HG02623 (cell line): ENCODE measurements around the gene SHANK1.

ENCODE experiments used
- ATAC-seq: cut with Tn5 transposase; IDR thresholded peaks from one replicate; pipeline ENCODE4 v1.9.1; 2021; ENCODE audit warnings: moderate library complexity; ENCODE audit not compliant: unreplicated experiment

The SHANK1 gene

DNA sequence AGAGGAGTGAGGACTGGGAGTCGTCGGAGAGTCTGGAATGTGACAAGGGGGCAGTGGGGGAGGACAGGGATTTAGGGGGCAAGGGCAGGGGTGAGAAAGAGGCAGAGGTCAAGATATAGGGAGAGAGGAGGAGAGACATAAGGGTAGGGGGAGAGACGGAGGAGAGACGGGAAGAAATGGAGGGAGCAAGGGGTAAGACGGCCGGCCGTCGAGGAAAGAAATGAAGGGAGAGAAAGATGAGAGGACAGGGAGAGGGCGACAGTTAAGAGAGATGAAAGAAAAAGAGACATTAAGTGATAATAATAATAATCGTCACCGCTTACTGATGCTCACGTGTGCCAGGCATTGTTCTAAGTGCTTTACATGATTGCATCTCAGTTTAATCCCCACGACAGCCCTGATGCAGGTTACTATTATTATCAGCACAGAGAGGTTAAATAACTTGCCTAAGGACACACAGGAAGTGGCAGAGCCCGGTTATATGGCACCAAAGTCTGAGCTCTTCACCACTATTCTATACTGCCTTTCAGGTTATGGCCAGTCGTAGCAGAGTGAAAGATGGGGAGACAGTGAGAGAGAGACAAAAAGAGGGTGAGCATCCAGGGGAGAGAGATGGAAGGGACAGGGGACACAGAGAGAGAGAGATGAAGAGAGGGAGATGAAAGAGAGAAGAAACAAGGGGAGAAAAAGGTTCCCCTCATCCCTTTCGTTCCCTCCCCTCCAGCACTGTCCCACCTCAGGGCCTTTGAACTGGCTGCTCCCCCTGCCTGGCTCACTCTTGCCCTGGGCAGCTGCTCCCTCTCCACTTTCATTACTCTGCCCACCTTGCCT, 56.7 kb downstream of the SHANK1 start:
- ATAC-seq = no peak

DNA sequence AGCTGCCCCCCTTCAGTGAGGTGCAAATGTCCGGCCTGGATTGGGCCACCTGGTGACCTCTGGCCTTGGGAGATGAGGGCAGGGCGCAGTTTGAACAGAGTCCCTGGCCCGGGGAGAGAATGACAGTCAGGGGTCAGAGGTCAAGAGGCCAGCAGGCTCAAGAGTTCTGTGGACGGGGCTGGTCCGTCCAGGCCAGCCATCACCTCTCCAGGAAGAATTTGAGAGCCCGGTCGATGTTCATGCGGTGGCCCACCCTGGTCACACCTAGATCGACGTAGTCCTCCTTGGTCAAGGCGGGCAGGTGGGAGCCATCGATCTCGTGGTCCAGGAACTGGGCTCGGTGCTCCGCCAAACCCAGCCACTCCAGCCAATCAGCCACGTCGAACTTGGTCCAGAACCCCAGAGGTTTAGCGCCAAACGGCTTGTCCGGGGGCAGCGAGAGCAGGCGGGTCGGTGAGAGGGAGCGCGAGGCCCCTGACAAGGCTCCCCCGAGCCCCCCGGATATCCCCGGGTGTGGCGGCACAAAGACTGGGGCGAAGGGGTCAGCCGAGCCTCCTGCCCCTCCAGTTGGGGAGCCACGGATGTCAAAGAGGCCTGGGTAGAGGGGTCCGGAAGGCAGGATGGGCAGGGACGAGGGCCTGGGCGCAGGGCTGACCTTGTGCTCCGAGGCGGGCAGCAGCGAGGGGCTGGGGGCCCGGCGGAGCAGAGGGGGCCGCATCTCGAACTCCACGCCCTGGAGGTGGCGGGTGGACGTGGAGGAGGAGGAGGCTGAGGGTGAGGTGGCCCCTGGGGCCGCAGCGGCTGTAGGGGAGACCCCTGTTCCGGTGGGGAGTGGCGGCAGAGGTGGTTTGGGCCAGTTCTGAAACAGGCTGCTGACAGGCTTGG, 57.6 kb downstream of the SHANK1 start:
- ATAC-seq = no peak

DNA sequence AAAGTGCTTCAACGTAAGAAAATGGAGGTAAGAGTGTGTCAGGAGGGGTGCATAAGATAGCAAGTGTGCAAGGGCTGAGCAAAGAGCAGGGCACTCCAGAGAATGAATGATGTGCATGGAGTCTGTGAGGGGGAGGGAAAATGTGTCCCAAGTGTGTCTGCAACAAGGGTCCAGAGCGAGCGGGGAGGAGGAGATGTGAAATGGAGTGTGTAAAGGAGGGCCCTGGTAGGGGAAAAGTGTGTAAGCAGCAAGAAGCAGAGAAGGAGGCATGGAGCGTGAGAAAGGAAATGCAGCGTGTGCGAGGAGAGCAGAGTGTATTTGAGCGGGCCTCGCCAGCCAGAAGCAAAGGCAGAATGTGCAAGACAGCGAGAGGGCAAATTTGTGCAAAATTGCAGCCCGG, 58.6 kb downstream of the SHANK1 start:
- no peak for ATAC-seq

DNA sequence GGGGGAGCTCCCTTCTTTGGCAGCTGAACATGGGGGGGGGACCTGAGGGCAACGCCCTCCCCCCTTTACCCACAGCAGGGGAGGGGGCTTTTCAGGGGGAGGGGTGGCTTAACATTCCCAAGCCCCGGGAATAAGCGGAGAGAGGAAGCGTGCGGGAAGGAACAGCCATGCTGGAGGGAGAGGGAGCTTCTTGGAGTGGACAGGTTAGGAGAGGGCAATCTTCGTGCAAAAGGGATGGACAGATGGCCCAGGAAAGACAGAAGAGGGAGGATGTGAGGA, 59.6 kb downstream of the SHANK1 start:
- ATAC-seq = no peak

DNA sequence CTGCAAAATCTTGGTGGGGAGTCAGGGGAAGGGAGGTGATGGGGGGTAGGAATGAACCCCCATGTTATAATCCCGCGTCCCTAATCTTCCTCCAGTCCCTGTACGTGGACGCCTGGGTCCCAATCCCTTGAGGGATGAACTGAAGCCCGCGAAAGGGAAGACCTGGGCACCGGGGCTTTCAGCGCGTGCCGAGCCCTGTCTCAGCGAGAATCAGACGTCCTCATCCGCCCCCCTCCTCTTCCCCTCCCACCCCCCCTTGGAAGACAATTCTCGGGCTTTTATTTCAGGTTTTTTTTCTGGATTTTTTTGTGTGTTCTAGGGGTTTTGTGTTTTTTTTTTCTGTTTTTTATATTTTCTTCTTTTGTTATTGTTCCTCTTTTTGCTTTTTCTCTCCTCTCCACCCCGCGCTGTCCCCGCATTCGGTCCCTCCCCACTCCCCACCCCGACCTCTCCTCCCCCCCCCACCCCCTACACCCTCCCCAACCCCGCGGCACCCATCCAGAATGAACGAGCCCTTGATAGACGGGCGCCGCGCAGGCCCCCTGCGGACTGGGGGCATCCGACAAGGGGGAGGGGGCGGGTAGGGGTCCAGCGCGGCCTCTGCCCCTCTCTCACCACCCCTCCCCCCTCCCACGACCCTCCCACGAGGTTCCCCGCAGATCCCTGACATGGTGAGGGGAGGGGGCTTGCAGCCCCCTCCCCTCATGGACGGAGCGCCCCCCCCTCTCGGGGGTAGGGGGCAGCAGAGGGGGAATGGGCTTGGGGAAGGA, 60.1 kb downstream of the SHANK1 start:
- no peak for ATAC-seq

DNA sequence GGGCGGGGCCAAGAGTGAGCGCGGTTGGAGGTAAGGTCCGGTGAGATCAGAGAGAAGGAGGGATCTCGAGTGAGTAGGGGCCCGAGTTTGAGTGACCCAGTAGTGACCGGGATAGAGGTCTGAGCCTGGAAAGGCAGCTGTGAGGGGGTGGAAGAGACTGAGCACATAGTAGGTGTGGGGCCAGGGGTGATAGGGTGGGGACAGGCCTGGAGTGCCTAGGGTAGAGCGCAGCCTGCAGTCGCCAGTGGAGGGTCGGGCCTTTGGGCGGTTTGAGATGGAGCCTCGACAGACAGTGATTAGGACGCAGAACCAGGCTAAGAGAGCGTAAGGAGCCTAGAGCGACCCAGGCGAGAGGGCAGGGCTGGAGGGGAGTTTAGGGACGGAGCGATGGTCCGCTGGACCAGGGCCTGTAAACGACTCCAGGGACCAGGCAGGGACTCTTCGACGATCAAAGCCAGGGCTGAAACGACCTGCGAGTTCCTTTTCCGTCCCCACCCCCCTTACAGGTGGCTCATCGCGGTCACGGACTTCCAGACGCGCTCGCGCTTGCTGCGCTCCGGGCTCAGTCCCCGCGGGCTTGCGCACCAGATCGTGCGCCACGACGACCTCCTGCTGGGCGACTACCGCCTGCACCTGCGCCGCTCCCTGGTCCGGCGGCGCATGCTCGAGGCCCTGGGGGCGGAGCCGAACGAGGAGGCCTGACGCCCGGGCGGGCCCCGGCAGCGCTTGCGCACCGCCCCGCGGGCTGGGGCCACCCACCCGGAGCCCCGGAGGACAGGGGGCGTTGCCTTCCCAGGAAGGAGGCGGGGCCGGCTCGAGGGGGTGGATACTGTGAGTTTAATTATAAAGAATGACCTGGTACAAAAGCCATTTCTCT, 60.9 kb downstream of the SHANK1 start:
- ATAC-seq = no peak

DNA sequence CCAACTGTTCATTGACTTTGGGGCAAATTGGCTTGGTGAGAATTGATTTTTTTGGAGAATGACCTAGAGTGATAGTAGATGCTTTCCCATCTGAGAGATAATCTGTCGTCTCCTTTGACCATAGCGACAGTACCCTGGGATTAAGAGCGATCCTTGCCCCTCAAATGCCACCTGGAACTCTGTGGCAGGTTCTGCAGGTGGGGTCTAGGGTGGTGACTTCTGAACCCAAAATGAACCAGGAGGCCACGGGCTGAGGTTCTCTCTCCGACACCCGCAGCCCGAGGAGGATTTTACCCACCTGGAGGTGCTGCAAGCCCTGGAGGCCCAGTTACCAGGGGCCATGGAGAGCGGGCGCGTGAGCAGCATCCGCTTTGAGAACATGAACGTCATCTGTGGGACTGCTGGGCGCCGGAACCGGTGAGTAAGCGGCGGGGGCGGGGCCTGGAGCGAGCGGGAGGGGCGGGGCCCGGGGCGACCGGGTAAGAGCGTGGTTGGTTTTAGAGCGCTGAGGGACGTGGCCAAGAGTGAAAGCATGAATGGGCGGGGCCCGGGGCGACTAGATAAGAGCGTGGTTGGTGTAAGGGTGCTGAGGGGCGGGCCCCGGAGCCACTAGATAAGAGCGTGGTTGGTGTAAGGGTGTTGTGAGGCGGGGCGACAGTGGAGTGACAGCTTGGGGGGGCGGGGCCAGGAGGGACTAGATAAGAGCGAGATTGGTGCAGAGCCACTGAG, 61.7 kb downstream of the SHANK1 start:
- no peak for ATAC-seq

DNA sequence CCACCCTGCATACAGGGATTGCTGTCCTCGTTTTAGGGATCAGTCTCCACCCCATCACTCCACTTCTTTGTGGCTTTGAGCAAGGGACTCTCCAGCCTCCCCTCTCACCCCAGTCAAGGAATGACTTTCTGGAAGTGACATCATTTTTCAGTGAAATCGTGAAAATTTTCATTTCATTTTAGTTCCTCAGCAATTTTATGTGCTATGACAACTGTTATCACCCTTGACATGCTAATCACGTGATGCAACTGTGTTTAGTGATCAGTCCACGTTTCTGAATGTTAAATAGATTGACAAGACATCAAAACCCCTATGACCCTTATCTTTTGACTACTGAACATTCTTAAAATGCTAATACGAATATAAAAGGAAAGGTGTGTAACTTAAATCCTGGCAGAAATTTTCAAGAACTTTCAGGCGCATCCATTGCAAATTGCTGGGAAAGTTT, 62.4 kb downstream of the SHANK1 start:
- no peak for ATAC-seq

DNA sequence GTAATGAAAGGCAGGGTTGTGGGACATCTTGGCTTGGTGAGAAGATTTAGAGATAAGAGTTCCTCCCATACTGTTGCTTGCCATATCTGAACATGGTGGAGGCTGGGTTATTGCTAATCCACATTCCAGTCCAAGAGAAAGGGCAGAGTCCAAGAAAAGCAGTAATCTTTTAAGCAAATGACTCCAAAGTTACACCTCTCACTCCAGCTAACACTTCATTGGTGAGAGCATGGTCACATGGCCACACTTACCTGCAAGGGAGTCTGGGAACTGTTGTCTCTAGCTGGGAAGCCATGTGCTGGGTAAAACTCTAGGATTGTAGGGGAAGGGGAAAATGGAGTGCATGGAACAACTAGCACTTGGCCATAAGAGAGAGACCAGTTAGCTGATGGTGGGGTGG, 64.7 kb downstream of the SHANK1 start:
- no peak for ATAC-seq

DNA sequence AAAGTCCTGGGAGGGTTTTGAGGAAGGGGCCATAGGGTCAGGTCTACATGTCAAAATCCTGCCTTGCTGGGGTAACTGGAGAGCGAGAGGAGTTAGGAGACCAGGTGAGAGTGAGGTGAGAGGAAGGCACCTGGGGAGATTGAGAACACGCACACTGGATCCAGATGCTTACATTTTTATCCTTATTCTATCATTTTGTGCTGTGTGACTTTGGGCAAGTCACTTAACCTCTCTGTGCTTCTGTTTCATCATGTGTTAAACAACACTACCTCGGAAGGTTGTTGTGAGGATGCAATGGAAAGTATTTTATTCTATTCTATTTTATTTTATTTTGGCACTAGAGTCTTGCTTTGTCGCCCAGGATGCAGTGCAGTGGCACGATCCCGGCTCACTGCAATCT, 66.9 kb downstream of the SHANK1 start:
- no peak for ATAC-seq

DNA sequence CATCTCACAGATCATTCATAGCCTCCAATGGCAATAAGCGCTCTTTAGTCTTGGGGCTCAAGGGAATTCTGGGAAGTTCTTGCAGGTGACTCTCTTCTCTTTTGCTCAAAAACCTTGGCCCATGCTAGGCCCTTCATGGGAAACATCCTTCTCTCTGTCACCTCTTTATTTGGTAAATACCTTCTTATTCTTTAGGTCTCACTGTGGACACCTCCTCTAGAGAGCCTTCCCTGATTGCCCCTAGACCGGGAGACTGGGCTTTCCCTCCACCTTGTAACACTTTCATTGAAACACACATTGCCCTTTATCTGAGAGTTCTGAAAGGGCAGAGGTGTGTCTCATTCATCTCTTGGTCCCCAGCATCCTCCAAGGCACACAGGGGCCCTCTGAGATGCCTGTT, 68.4 kb downstream of the SHANK1 start:
- ATAC-seq = no peak

DNA sequence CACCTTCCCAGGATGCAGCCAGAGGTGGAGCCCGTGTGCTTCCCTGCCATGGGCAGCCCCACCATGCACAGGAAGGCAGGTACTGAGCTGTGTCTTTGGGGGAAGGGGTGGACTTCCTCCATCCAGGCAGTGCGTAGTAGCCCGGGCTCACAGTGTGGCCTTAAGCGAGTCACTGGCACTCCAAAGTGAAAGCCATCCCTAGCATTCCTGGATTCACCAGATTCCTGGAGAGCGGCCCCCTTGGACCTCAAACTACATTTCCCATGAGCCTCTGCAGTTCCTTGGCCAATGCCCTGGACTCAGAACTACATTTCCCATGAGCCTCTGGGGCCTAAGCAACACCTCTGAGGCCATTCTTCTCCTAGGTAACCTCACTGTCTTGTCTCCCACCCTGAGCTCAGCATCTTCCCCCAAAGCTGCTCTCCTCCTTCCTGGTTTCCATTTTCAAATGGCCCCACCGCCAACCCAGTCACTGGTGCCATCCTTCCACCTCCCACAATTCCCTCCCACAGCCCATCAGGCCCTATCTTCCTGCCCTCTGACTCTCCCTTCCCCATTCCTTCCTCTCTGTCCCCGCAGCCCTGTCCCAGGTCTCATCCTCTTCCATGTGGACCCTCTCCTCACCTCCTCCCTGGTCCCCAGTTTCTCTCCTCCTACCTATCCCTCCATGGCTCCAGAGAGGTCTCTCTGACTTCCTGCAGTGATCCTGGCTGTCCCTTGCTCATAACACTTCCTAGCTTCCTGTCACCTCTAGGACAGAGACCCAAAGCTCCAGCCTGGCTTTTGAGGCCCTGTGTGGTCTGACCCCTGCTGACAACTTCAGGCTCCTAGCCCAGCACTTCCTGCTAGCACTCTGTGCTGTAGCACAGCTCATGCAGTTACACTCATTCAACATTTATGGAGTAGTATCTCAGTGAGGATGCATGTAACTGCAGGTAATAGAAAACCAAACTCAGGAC, 69.9 kb downstream of the SHANK1 start, which contains the start of gene C19orf81:
Gene C19orf81, plus strand, starts transcription at position 13 of the 959 bp plus-strand sequence. Its CDS starts 0 bp downstream, at position 13.
- ATAC-seq = no peak

DNA sequence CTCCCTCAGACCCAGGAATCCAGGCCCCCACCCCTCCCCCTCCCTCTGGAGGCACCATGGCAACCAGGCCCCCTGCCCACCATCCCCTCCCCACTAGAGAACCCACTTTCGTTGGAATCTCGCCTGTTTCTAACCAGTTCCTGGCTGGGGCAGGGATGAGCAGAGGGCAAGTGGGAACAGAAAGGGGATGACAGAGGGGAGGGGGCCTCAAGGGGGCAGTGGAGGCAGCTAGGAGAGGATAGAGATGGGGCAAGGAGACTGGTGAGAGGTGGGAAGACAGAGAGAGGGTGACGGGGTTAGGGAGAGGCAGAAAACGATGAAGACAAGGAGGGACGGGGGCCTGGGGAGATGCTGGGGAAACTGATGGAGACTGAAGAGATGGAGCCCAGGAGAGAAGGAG, 70.9 kb downstream of the SHANK1 start:
- ATAC-seq = no peak

DNA sequence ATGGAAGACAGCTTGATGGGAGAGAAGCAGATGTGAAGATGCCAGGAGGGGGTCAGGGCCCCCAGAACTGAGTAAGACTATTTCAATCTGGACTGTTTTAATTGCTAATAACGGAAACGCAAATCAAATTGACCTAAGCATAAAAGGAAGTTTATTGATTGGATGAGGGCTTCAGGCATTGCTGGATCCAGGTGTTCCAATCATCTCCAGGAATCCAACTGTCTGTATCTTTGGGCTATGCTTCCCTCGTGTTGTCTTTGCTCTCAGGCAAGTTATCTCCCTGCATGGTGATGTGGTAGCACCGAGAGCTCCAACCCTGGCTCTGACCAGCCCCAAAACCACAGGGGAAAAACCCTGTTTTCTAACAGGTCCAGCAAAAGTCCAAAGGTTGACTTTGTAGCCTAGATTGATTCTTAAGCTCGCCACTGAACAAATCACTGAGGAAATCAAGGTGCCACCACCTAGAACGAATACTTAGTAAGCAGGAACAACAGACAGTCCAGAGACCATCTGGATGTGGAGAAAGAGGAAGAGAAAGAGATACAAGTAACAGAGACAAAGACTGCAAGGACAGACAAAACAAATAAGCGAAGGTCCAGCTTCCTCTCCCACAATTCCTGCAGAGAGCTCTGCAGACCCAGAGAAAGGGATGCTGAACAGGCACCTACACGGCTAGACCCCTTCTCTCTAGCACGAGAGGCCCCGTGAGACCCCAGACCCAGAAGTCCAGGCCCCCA, 71.6 kb downstream of the SHANK1 start:
- ATAC-seq = no peak

DNA sequence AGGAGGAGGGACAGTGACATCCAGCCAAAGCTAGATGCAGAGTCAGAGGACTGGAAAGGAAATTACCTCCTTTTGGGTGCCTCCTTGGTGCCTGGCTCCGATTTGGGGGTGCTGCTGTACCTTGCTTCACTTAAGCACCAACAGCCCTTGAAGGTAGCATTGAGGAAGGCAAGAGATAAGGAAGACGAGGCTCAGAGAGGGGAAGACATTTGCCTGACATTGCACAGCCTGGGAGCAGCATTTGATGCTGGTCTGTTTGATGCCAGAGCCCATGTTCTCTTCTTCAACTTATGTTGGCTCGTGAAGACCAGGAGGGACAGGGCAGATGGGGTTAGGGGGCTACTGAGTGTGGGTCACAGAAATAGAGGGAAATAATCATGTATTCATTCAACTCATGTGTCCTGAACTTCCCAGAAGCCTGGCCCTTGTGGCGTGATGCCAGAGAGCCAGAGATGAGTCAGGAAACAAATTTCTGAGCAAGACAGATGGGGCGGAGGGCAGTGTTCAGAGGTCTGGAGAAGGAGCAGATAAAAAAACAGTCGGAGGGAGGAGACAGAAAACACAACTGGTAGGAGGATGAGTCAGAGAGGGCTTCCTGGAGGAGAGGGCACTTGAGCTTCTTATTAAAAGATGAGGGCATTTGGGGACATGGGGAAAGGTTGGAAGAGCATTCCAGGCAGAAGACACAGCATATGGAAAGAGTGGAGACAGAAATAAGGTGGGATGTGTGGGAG, 73.4 kb downstream of the SHANK1 start:
- no peak for ATAC-seq

DNA sequence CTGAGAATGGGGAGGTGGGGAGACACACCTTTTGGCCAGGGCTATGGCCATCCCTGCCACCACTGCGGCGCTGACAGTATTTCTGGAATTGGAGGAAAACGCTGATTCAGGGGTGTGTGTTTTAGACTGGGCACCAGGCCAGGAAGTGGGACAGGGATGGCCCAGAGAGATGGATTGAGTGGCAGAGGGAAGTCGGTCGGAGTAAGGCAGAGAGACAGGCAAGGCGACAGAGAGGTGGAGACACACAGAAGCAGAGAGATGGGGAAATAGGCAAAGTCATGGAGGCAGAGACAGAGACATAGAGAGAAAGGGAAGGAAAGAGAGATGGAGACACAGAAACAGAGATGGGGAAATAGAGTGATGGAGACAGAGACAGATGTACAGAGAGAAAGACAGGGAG, 74.5 kb downstream of the SHANK1 start:
- no peak for ATAC-seq

DNA sequence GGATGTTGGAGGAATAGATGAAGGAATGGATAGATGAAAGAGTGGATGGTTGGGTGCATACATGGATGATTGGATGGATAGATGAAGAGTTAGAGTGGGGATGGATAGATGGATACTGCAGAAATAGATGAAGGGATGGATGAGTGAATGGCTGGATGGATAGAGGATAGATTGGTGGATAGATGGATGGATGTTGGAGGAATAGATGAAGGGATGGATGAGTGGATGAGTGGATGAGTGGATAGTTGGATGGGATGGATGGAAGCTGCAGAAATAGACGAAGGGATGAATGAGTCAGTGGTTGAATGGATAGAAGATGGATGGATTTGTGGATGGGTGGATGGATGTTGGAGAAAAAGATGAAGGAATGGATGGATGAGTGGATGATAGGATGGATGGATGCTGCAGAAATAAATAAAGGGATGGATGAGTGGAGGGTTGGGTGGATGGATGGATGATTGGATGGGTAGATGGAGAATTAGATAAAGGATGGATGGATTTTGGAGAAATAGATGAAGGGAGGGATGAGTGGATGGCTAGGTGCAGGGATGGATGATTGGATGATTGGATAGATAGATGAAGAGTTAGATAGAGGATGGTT, 75.2 kb downstream of the SHANK1 start:
- ATAC-seq = no peak
